HEK293 (cell line): ENCODE data around the gene TOM1.

Experiments used
- KLF7 ChIP-seq: fragments of 450-650 bp; formaldehyde crosslinking; IDR thresholded peaks from 2 replicates; pipeline ENCODE4 v1.5.1; 2016; ENCODE audit warnings: missing biosample characterization, missing genetic modification characterization, borderline replicate concordance
- MYNN ChIP-seq: fragments of 450-650 bp; formaldehyde crosslinking; IDR thresholded peaks from 2 replicates; pipeline ENCODE4 v1.5.1; 2016; ENCODE audit warnings: missing biosample characterization, missing genetic modification characterization, borderline replicate concordance
- ZNF121 ChIP-seq: fragments of 450-650 bp; formaldehyde crosslinking; IDR thresholded peaks from 2 replicates; pipeline ENCODE4 v1.5.1; 2016; ENCODE audit warnings: missing biosample characterization, missing genetic modification characterization
- ZNF266 ChIP-seq: fragments of 450-650 bp; formaldehyde crosslinking; IDR thresholded peaks from 2 replicates; pipeline ENCODE4 v1.5.1; 2016; ENCODE audit warnings: missing biosample characterization, missing genetic modification characterization, low read depth
- ZNF521 ChIP-seq: fragments of 450-650 bp; formaldehyde crosslinking; IDR thresholded peaks from 2 replicates; pipeline ENCODE4 v1.5.1; 2017; ENCODE audit warnings: missing biosample characterization, mild to moderate bottlenecking, missing genetic modification characterization
- ZNF660 ChIP-seq: fragments of 450-650 bp; IDR thresholded peaks from 2 replicates; pipeline ENCODE4 v1.5.1; 2018; ENCODE audit warnings: missing biosample characterization, mild to moderate bottlenecking, missing genetic modification characterization
- ZNF701 ChIP-seq: fragments of 450-650 bp; formaldehyde crosslinking; IDR thresholded peaks from 2 replicates; pipeline ENCODE4 v1.5.1; 2016; ENCODE audit warnings: missing biosample characterization, missing genetic modification characterization
- ZNF747 ChIP-seq: fragments of 450-650 bp; formaldehyde crosslinking; IDR thresholded peaks from 2 replicates; pipeline ENCODE4 v1.5.1; 2016; ENCODE audit warnings: missing biosample characterization, missing genetic modification characterization
- ZNF76 ChIP-seq: fragments of 450-650 bp; formaldehyde crosslinking; IDR thresholded peaks from 2 replicates; pipeline ENCODE4; 2016; ENCODE audit warnings: low read depth, missing biosample characterization, missing genetic modification characterization, borderline replicate concordance
- TF ChIP-seq, protein P1 (sequence below): fragments of 450-650 bp; formaldehyde crosslinking; IDR thresholded peaks from 2 replicates; pipeline ENCODE4 v1.5.1; 2016; ENCODE audit warnings: missing biosample characterization, missing genetic modification characterization
- TF ChIP-seq, protein P2 (sequence below): fragments of 450-650 bp; formaldehyde crosslinking; IDR thresholded peaks from 2 replicates; pipeline ENCODE4 v1.5.1; 2016; ENCODE audit warnings: missing biosample characterization, missing genetic modification characterization

DNA sequence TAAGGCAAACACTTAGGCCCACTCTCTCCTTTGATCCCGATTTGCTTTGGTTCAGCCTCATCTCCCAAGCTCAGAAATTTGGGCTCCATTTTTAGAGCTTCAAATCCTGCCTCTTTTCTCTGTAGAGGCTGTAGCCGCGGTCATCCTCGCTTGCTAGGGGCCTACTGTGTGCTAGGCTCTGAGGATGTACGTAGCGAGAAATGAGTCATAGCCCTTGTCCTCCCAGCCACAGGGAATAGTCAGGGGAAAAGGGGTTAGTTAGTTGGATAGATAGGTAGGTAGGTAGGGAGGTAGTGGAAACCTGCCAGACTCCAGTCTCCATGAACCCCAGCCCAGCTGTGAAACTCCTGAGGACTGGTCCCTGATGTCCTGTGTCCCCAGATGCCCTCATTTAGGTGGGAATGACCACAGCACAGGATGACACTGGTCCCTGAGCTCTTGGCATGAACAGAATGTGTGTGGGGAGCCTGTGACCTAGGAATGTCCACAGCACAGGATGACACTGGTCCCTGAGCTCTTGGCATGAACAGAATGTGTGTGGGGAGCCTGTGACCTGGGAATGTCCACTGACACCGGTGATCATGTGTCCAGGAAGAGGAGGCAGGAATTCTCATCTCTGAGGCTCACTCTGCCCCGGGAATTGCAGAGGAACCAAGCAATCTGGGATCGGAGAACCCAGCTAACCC lies 59.8 kb downstream of the TOM1 start:
- no peak for TF ChIP-seq MYNN (tag by site-specific recombination)
- no peak for TF ChIP-seq KLF7 (tag by site-specific recombination)
- TF ChIP-seq, protein P1, sequence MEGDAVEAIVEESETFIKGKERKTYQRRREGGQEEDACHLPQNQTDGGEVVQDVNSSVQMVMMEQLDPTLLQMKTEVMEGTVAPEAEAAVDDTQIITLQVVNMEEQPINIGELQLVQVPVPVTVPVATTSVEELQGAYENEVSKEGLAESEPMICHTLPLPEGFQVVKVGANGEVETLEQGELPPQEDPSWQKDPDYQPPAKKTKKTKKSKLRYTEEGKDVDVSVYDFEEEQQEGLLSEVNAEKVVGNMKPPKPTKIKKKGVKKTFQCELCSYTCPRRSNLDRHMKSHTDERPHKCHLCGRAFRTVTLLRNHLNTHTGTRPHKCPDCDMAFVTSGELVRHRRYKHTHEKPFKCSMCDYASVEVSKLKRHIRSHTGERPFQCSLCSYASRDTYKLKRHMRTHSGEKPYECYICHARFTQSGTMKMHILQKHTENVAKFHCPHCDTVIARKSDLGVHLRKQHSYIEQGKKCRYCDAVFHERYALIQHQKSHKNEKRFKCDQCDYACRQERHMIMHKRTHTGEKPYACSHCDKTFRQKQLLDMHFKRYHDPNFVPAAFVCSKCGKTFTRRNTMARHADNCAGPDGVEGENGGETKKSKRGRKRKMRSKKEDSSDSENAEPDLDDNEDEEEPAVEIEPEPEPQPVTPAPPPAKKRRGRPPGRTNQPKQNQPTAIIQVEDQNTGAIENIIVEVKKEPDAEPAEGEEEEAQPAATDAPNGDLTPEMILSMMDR (tag by site-specific recombination): no peak
- no peak for TF ChIP-seq ZNF121 (tag by site-specific recombination)
- no peak for TF ChIP-seq ZNF266 (tag by site-specific recombination)
- TF ChIP-seq ZNF747 (tag by site-specific recombination): no peak
- TF ChIP-seq ZNF701 (tag by site-specific recombination): no peak
- no peak for TF ChIP-seq ZNF521 (tag by site-specific recombination)
- TF ChIP-seq, protein P2, sequence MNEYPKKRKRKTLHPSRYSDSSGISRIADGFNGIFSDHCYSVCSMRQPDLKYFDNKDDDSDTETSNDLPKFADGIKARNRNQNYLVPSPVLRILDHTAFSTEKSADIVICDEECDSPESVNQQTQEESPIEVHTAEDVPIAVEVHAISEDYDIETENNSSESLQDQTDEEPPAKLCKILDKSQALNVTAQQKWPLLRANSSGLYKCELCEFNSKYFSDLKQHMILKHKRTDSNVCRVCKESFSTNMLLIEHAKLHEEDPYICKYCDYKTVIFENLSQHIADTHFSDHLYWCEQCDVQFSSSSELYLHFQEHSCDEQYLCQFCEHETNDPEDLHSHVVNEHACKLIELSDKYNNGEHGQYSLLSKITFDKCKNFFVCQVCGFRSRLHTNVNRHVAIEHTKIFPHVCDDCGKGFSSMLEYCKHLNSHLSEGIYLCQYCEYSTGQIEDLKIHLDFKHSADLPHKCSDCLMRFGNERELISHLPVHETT (tag by site-specific recombination): no peak
- no peak for TF ChIP-seq ZNF76
- TF ChIP-seq ZNF660 (tag by site-specific recombination): no peak
